CD14-positive monocyte (primary cell): ENCODE measurements around the gene MCRIP2. TPM values are rescaled to one million over a fixed set of nuclear protein-coding genes. Genes with fewer than 3 reads are reported as not detected.
A peak's percentile ranks its signal among the peaks of the same experiment; 100 is the strongest.

Source experiments
- DNase-seq, 3 donors: peaks; one replicate each; pipeline ENCODE4 v3.0.0-alpha.2; 2011 to 2022
- H2AFZ ChIP-seq: 2 replicates; pipeline ENCODE4 v1.6.0; 2012; ENCODE audit warnings: mild to moderate bottlenecking, low read depth, low read length, inconsistent platforms; ENCODE audit not compliant: insufficient read depth, poor library complexity, severe bottlenecking
- H3K27ac ChIP-seq, 2 donors: 1 replicate in 1 of 2; 2 replicates in 1 of 2; pipeline ENCODE4 v1.5.1; 2012 to 2013; ENCODE audit warnings: low read length in 2 of 2, control low read depth in 1 of 2, inconsistent platforms in 1 of 2, low read depth in 1 of 2, mild to moderate bottlenecking in 1 of 2
- H3K27me3 ChIP-seq, 2 donors: one replicate each; pipeline versions ENCODE4 v1.6.0 to v1.6.1; 2011 to 2013; ENCODE audit warnings: low read length in 2 of 2; ENCODE audit not compliant: control insufficient read depth in 2 of 2, insufficient read depth in 2 of 2
- H3K36me3 ChIP-seq, 2 donors: replicated peaks in 1 of 2; 1 replicate in 1 of 2; 2 replicates in 1 of 2; pipeline versions ENCODE4 v1.5.1 to v1.6.1; 2012 to 2013; ENCODE audit warnings: low read length in 2 of 2, control low read depth in 1 of 2, inconsistent platforms in 1 of 2, mild to moderate bottlenecking in 1 of 2; ENCODE audit not compliant: insufficient read depth in 2 of 2, control insufficient read depth in 1 of 2
- H3K4me1 ChIP-seq, 2 donors: 1 replicate in 1 of 2; 2 replicates in 1 of 2; pipeline versions ENCODE4 v1.5.1 to v1.6.1; 2012 to 2013; ENCODE audit warnings: low read length in 2 of 2, control low read depth in 1 of 2, inconsistent platforms in 1 of 2, mild to moderate bottlenecking in 1 of 2, moderate library complexity in 1 of 2; ENCODE audit not compliant: insufficient read depth in 2 of 2, control insufficient read depth in 1 of 2
- H3K4me2 ChIP-seq: replicated peaks from 2 replicates; pipeline ENCODE3; 2012; ENCODE audit warnings: low read length, moderate library complexity, mild to moderate bottlenecking; ENCODE audit not compliant: poor library complexity, severe bottlenecking; ENCODE audit errors: extremely low read depth
- H3K4me3 ChIP-seq, 3 experiments: fragments of 200-600 bp in 1 of 3; sonication (generic) in 1 of 3; replicated peaks in 1 of 3; 1 replicate in 2 of 3; 2 replicates in 1 of 3; pipeline ENCODE4 v1.5.1; 2011 to 2013; ENCODE audit warnings: low read length in 3 of 3, mild to moderate bottlenecking in 3 of 3, control low read depth in 2 of 3, low read depth in 2 of 3, inconsistent platforms in 1 of 3, moderate library complexity in 1 of 3
- H3K79me2 ChIP-seq: 2 replicates; pipeline ENCODE4 v1.6.0; 2012; ENCODE audit warnings: mild to moderate bottlenecking, control low read depth, inconsistent platforms, low read length, moderate library complexity; ENCODE audit not compliant: insufficient read depth
- H3K9ac ChIP-seq: 2 replicates; pipeline ENCODE4 v1.6.0; 2017; ENCODE audit warnings: low read length, mild to moderate bottlenecking; ENCODE audit not compliant: insufficient read depth, poor library complexity, severe bottlenecking
- H3K9me3 ChIP-seq, 2 donors: replicated peaks in 1 of 2; 1 replicate in 1 of 2; 2 replicates in 1 of 2; pipeline versions ENCODE4 v1.5.1 to v1.6.1; 2012 to 2013; ENCODE audit warnings: low read length in 2 of 2, control low read depth in 1 of 2; ENCODE audit not compliant: control insufficient read depth in 1 of 2, insufficient read depth in 1 of 2
- H4K20me1 ChIP-seq: 2 replicates; pipeline ENCODE4 v1.6.0; 2012; ENCODE audit warnings: mild to moderate bottlenecking, low read length, control low read depth, moderate library complexity; ENCODE audit not compliant: insufficient read depth
- H3K27ac Mint-ChIP-seq, 7 donors: one replicate each; pipeline ENCODE4 v1.8.0; 2020; ENCODE audit warnings: mild to moderate bottlenecking in 7 of 7, mixed read lengths in 7 of 7, moderate library complexity in 6 of 7, inconsistent platforms in 2 of 7
- H3K27me3 Mint-ChIP-seq, 3 donors: one replicate each; pipeline ENCODE4 v1.8.0; 2021 to 2022; ENCODE audit warnings: low read depth in 3 of 3, mild to moderate bottlenecking in 3 of 3, mixed read lengths in 3 of 3, moderate library complexity in 3 of 3, inconsistent platforms in 1 of 3
- H3K36me3 Mint-ChIP-seq, 2 donors: one replicate each; pipeline ENCODE4 v1.8.0; 2020; ENCODE audit warnings: mixed read lengths in 2 of 2, inconsistent platforms in 1 of 2, mild to moderate bottlenecking in 1 of 2
- H3K4me1 Mint-ChIP-seq: one replicate; pipeline ENCODE4 v1.8.0; 2020; ENCODE audit warnings: mild to moderate bottlenecking, mixed read lengths
- H3K4me3 Mint-ChIP-seq, 2 donors: one replicate each; pipeline ENCODE4 v1.8.0; 2020; ENCODE audit warnings: mild to moderate bottlenecking in 2 of 2, mixed read lengths in 2 of 2, moderate library complexity in 1 of 2
- H3K9me3 Mint-ChIP-seq, 7 donors: one replicate each; pipeline ENCODE4 v1.8.0; 2020 to 2022; ENCODE audit warnings: mixed read lengths in 7 of 7, mild to moderate bottlenecking in 6 of 7, moderate library complexity in 6 of 7, inconsistent platforms in 2 of 7
- CTCF ChIP-seq: fragments of 200-600 bp; IDR thresholded peaks from one replicate; pipeline ENCODE4 v1.8.0; 2022; ENCODE audit warnings: antibody characterized with exemption, mild to moderate bottlenecking
- WGBS: methylation state at CpG from one replicate; pipeline ENCODE4 v1.1.5; 2013; ENCODE audit warnings: missing lambda C conversion rate; ENCODE audit not compliant: insufficient coverage; 5-methylcytosine and 5-hydroxymethylcytosine counted together
- intact Hi-C, 2 donors: fragments of 100-400 bp; cut with micrococcal nuclease; formaldehyde crosslinking; loops; one replicate each; pipeline versions ENCODE4 v1.15.0 to v1.15.1; 2023
- polyA plus RNA-seq, 3 donors: library from polyadenylated mRNA; depleted of rRNA in 1 of 3; unstranded in 2 of 3; stranded (reverse) in 1 of 3; fragments of 300-500 nt in 2 of 3; fragments of >200 nt in 1 of 3; fragmentation: Illumina TruSeq in 2 of 3; gene quantifications; 1 replicate in 2 of 3; 2 replicates in 1 of 3; pipeline ENCODE4 v1.2.3, GENCODE V29; 2012 to 2021

MCRIP2 gene
- polyA plus RNA-seq, 3 donors, result 23.7 to 65.6 (median 42.1) TPM

GRCh38 chr16:615122-615521 is 26.5 kb upstream of the MCRIP2 start:
- H3K4me1 ChIP-seq, result no peaks in the 10 kb centered on the region
- no peak overlapping the region for H3K27ac ChIP-seq
- no peak for TF ChIP-seq CTCF
- intact Hi-C loops, result no loop called here
- no peak overlapping the region for H3K9ac ChIP-seq
- Mint-ChIP-seq H3K4me1 (peaks cover 5% of the 10 kb centered on the region), H3K27me3 (peaks cover 0 to 2% (median 1%) of the 10 kb centered on the region in 3 donors), H3K27ac (peak overlapping the region in 2 of 7 donors; percentile 0 to 43), H3K36me3 (peaks cover 22 to 52% of the 10 kb centered on the region in 2 donors), H3K9me3 (peaks cover 0 to 11% (median 0%) of the 10 kb centered on the region in 7 donors), H3K4me3 (no peak overlapping the region)
- no peak for DNase-seq
- no peaks in the 10 kb centered on the region for H3K27me3 ChIP-seq
- no peak overlapping the region for H3K4me2 ChIP-seq
- H4K20me1 ChIP-seq, result peaks cover 81% of the 10 kb centered on the region
- H3K79me2 ChIP-seq, result peaks cover 67% of the 10 kb centered on the region
- 96% methylated on average over 4 of the region's 13 CpGs for WGBS
- no peaks in the 10 kb centered on the region for H3K9me3 ChIP-seq
- H2AFZ ChIP-seq, result no peak overlapping the region
- no peak overlapping the region for H3K4me3 ChIP-seq
- H3K36me3 ChIP-seq, result peaks cover 23 to 40% of the 10 kb centered on the region in 2 donors

- 97% methylated on average over 25 of the region's 39 CpGs for WGBS
- Mint-ChIP-seq H3K9me3 (no peaks in the 10 kb centered on the region), H3K27ac (no peak overlapping the region), H3K36me3 (peaks cover 26 to 59% of the 10 kb centered on the region in 2 donors), H3K4me1 (no peaks in the 10 kb centered on the region), H3K4me3 (no peak overlapping the region), H3K27me3 (peaks cover 0 to 2% (median 1%) of the 10 kb centered on the region in 3 donors)
- peaks cover 30 to 49% of the 10 kb centered on the region in 2 donors for H3K36me3 ChIP-seq
- H3K4me3 ChIP-seq, result no peak overlapping the region
- no peak for DNase-seq
- no peaks in the 10 kb centered on the region for H3K27me3 ChIP-seq
- no peak overlapping the region for H3K9ac ChIP-seq
- no peak for TF ChIP-seq CTCF
- H3K9me3 ChIP-seq, result no peaks in the 10 kb centered on the region
- no peak overlapping the region for H3K4me2 ChIP-seq
- no peak overlapping the region for H2AFZ ChIP-seq
- peaks cover 83% of the 10 kb centered on the region for H4K20me1 ChIP-seq
- H3K4me1 ChIP-seq, result no peaks in the 10 kb centered on the region
- H3K79me2 ChIP-seq, result peaks cover 66% of the 10 kb centered on the region
- intact Hi-C loops, result no loop called here
- no peak overlapping the region for H3K27ac ChIP-seq
These were observed 24.7 kb upstream of the MCRIP2 start for GRCh38 chr16:616733-617586.
